ENCODE data around the gene PRDM11. TPM values are rescaled to one million over a fixed set of nuclear protein-coding genes. Genes with fewer than 3 reads are reported as not detected.

Gene PRDM11
- total RNA-seq, 2 donors from 2014 or later = 10.4 to 15.2 TPM

GRCh38 chr11:45155627-45156180, 9.3 kb downstream of the PRDM11 start:
- Mint-ChIP-seq H3K27ac (no peak overlapping the region), H3K4me1 (peaks cover 3% of the 10 kb centered on the region), H3K27me3 (ENCODE audit: insufficient read depth) (no peaks in the 10 kb centered on the region), H3K4me3 (no peak overlapping the region), H3K9me3 (no peaks in the 10 kb centered on the region), H3K36me3 (ENCODE audit: low read depth) (peaks cover 4% of the 10 kb centered on the region)
- Histone ChIP-seq H3K36me3 (ENCODE audit: control insufficient read depth, insufficient read depth, low read length) (no peaks in the 10 kb centered on the region), H3K4me1 (ENCODE audit: control insufficient read depth, insufficient read depth, low read length) (no peaks in the 10 kb centered on the region), H3K9ac (ENCODE audit: extremely low read depth, low read length, poor library complexity, severe bottlenecking) (no peak overlapping the region), H3K9me3 (ENCODE audit: control insufficient read depth, low read length) (no peaks in the 10 kb centered on the region), H3K4me3 (ENCODE audit: low read length) (no peak overlapping the region), H3K27me3 (ENCODE audit: control insufficient read depth, insufficient read depth, low read length, poor library complexity, severe bottlenecking) (no peaks in the 10 kb centered on the region), H3K27ac (ENCODE audit: low read depth, low read length) (no peak overlapping the region)
- 96 to 100% methylated on average over 4 of the region's 4 CpGs for WGBS, 2 experiments (ENCODE audit: insufficient coverage in 1 of 2, insufficient read length in 1 of 2)
- no peak for DNase-seq
- TF ChIP-seq CTCF (conservative IDR thresholded peaks at IDR 0.05) = no peak

GRCh38 chr11:45156201-45156600, 9.8 kb downstream of the PRDM11 start:
- no peak overlapping the region for H3K4me3 Mint-ChIP-seq
- no peak overlapping the region for H3K27ac Mint-ChIP-seq
- Histone ChIP-seq H3K27ac (ENCODE audit: low read depth, low read length) (no peak overlapping the region), H3K27me3 (ENCODE audit: control insufficient read depth, insufficient read depth, low read length, poor library complexity, severe bottlenecking) (no peaks in the 10 kb centered on the region), H3K4me3 (ENCODE audit: low read length) (no peak overlapping the region), H3K36me3 (ENCODE audit: control insufficient read depth, insufficient read depth, low read length) (no peaks in the 10 kb centered on the region), H3K9me3 (ENCODE audit: control insufficient read depth, low read length) (no peaks in the 10 kb centered on the region), H3K9ac (ENCODE audit: extremely low read depth, low read length, poor library complexity, severe bottlenecking) (no peak overlapping the region), H3K4me1 (ENCODE audit: control insufficient read depth, insufficient read depth, low read length) (no peaks in the 10 kb centered on the region)
- peaks cover 4% of the 10 kb centered on the region for H3K36me3 Mint-ChIP-seq (ENCODE audit: low read depth)
- H3K27me3 Mint-ChIP-seq (ENCODE audit: insufficient read depth) = no peaks in the 10 kb centered on the region
- DNase-seq = no peak
- 89 to 94% methylated on average over 4 to 6 of the region's 6 CpGs for WGBS, 2 experiments (ENCODE audit: insufficient coverage in 1 of 2, insufficient read length in 1 of 2)
- H3K4me1 Mint-ChIP-seq = peaks cover 3% of the 10 kb centered on the region
- no peaks in the 10 kb centered on the region for H3K9me3 Mint-ChIP-seq
- TF ChIP-seq CTCF (conservative IDR thresholded peaks at IDR 0.05) = no peak

DNA sequence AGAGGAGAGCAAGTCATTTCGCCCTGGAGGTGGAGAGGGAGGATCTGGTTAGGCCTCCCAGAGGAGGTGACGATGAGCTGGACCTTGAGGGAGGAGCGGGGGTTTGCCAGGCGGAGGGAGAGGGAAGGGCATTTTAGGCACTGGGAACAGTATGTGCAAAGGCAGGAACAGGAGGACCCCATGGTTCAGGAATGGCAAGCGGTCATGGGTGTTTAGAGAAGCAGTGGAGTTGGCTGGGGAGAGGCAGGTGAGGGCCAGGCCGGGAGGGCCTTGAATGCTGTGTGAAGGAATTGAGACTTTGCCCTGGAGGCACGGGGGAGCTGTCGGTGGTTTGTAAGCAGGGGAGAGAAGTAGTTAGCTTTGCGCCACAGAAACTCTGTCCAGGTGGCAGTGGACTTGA, 10.3 kb downstream of the PRDM11 start:
- Histone ChIP-seq H3K9me3 (ENCODE audit: control insufficient read depth, low read length) (no peaks in the 10 kb centered on the region), H3K27me3 (ENCODE audit: control insufficient read depth, insufficient read depth, low read length, poor library complexity, severe bottlenecking) (no peaks in the 10 kb centered on the region), H3K9ac (ENCODE audit: extremely low read depth, low read length, poor library complexity, severe bottlenecking) (no peak overlapping the region), H3K36me3 (ENCODE audit: control insufficient read depth, insufficient read depth, low read length) (no peaks in the 10 kb centered on the region), H3K4me3 (ENCODE audit: low read length) (no peak overlapping the region), H3K27ac (ENCODE audit: low read depth, low read length) (no peak overlapping the region), H3K4me1 (ENCODE audit: control insufficient read depth, insufficient read depth, low read length) (no peaks in the 10 kb centered on the region)
- Mint-ChIP-seq H3K4me3 (no peak overlapping the region), H3K27ac (no peak overlapping the region), H3K9me3 (no peaks in the 10 kb centered on the region), H3K36me3 (ENCODE audit: low read depth) (peaks cover 4% of the 10 kb centered on the region), H3K27me3 (ENCODE audit: insufficient read depth) (no peaks in the 10 kb centered on the region), H3K4me1 (peaks cover 3% of the 10 kb centered on the region)
- TF ChIP-seq CTCF (conservative IDR thresholded peaks at IDR 0.05) = no peak
- 96 to 98% methylated on average over 6 to 9 of the region's 9 CpGs for WGBS, 2 experiments (ENCODE audit: insufficient coverage in 1 of 2, insufficient read length in 1 of 2)
- no peak for DNase-seq

All from endodermal cell (in vitro differentiated cells).